OCI-LY1 (cell line): Measurements from ENCODE around the gene CHRM2.

Experiments
- H2AFZ ChIP-seq: fragments of 200-600 bp; sonication (generic), shearing (Covaris generic); 2 replicates; pipeline ENCODE4 v1.6.0; 2014; ENCODE audit warnings: antibody characterized with exemption, mild to moderate bottlenecking, low read length
- H3F3A ChIP-seq: fragments of 200-600 bp; sonication (generic), shearing (Covaris generic); 2 replicates; pipeline ENCODE4 v1.6.0; 2014; ENCODE audit warnings: mild to moderate bottlenecking, antibody characterized with exemption, low read length, moderate library complexity; ENCODE audit not compliant: insufficient read depth
- H3K27ac ChIP-seq: fragments of 200-600 bp; sonication (generic); 2 replicates; pipeline ENCODE4 v1.5.1; 2014; ENCODE audit warnings: low read length, mixed run types, mild to moderate bottlenecking, low read depth; ENCODE audit not compliant: poor library complexity, severe bottlenecking
- H3K27me3 ChIP-seq: fragments of 200-600 bp; sonication (generic); 2 replicates; pipeline ENCODE4 v1.6.0; 2014; ENCODE audit warnings: antibody characterized with exemption, mild to moderate bottlenecking, low read length, moderate library complexity; ENCODE audit not compliant: insufficient read depth
- H3K36me3 ChIP-seq: fragments of 200-600 bp; sonication (generic); 2 replicates; pipeline ENCODE4 v1.6.1; 2014; ENCODE audit warnings: mild to moderate bottlenecking, antibody characterized with exemption, low read length, moderate library complexity, mixed read lengths; ENCODE audit not compliant: insufficient read depth
- H3K4me1 ChIP-seq: fragments of 200-600 bp; sonication (generic); 2 replicates; pipeline ENCODE4 v1.5.1; 2014; ENCODE audit warnings: mild to moderate bottlenecking, low read length, moderate library complexity; ENCODE audit not compliant: insufficient read depth, severe bottlenecking
- H3K4me2 ChIP-seq: fragments of 200-600 bp; sonication (generic), shearing (Covaris generic); 2 replicates; pipeline ENCODE4 v1.6.1; 2014; ENCODE audit warnings: low read length
- H3K4me3 ChIP-seq: fragments of 200-600 bp; sonication (generic); 2 replicates; pipeline ENCODE4 v1.5.1; 2014; ENCODE audit warnings: low read length, low read depth, mild to moderate bottlenecking, mixed read lengths; ENCODE audit not compliant: poor library complexity, severe bottlenecking
- H3K79me2 ChIP-seq: fragments of 200-600 bp; shearing (Covaris generic); 2 replicates; pipeline ENCODE4 v1.6.1; 2016; ENCODE audit warnings: mixed run types, low read length, mixed read lengths; ENCODE audit not compliant: insufficient read depth
- H3K9ac ChIP-seq: fragments of 200-600 bp; sonication (generic), shearing (Covaris generic); 2 replicates; pipeline ENCODE4 v1.6.1; 2014; ENCODE audit warnings: mild to moderate bottlenecking, low read length, mixed read lengths
- H3K9me2 ChIP-seq: fragments of 200-600 bp; sonication (generic), shearing (Covaris generic); 2 replicates; pipeline ENCODE4 v1.6.1; 2014; ENCODE audit warnings: low read depth, mild to moderate bottlenecking, low read length, mixed read lengths
- H3K9me3 ChIP-seq: fragments of 200-600 bp; shearing (Covaris generic); 2 replicates; pipeline ENCODE4 v1.6.1; 2014; ENCODE audit warnings: low read length, mixed read lengths
- H4K20me1 ChIP-seq: fragments of 200-600 bp; sonication (generic), shearing (Covaris generic); 2 replicates; pipeline ENCODE4 v1.6.0; 2016; ENCODE audit warnings: mild to moderate bottlenecking, low read length; ENCODE audit not compliant: insufficient read depth
- EZH2 ChIP-seq: fragments of 200-600 bp; sonication (generic), shearing (Covaris generic); IDR thresholded peaks from 2 replicates; pipeline ENCODE4 v1.8.0; 2017; ENCODE audit warnings: borderline replicate concordance, mixed run types, mild to moderate bottlenecking, antibody characterized with exemption, low read length, moderate library complexity, mixed read lengths
- TF ChIP-seq, protein P1 (sequence below): fragments of 200-600 bp; sonication (generic), shearing (Covaris generic); IDR thresholded peaks from 2 replicates; pipeline ENCODE4 v1.5.1; 2017; ENCODE audit warnings: mild to moderate bottlenecking, antibody characterized with exemption, low read length, moderate library complexity, mixed read lengths

Gene CHRM2

GRCh38 chr7:137045573-137045972 is 177.1 kb downstream of the CHRM2 start:
- H3K4me3 ChIP-seq, result no peak overlapping the region
- H3K9me3 ChIP-seq, result no peaks in the 10 kb centered on the region
- H3K4me1 ChIP-seq, result no peaks in the 10 kb centered on the region
- no peaks in the 10 kb centered on the region for H3F3A ChIP-seq
- H4K20me1 ChIP-seq, result no peaks in the 10 kb centered on the region
- H3K27ac ChIP-seq, result no peak overlapping the region
- H3K4me2 ChIP-seq, result no peak overlapping the region
- H2AFZ ChIP-seq, result no peak overlapping the region
- H3K36me3 ChIP-seq, result no peaks in the 10 kb centered on the region
- H3K9ac ChIP-seq, result no peak overlapping the region
- 0 out of 2 replicates have a peak, but pooled peaks cover 3% of the 10 kb centered on the region for H3K9me2 ChIP-seq
- no peaks in the 10 kb centered on the region for H3K79me2 ChIP-seq
- TF ChIP-seq EZH2, result no peak
- TF ChIP-seq, protein P1, sequence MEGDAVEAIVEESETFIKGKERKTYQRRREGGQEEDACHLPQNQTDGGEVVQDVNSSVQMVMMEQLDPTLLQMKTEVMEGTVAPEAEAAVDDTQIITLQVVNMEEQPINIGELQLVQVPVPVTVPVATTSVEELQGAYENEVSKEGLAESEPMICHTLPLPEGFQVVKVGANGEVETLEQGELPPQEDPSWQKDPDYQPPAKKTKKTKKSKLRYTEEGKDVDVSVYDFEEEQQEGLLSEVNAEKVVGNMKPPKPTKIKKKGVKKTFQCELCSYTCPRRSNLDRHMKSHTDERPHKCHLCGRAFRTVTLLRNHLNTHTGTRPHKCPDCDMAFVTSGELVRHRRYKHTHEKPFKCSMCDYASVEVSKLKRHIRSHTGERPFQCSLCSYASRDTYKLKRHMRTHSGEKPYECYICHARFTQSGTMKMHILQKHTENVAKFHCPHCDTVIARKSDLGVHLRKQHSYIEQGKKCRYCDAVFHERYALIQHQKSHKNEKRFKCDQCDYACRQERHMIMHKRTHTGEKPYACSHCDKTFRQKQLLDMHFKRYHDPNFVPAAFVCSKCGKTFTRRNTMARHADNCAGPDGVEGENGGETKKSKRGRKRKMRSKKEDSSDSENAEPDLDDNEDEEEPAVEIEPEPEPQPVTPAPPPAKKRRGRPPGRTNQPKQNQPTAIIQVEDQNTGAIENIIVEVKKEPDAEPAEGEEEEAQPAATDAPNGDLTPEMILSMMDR, result no peak
- H3K27me3 ChIP-seq, result no peaks in the 10 kb centered on the region

DNA sequence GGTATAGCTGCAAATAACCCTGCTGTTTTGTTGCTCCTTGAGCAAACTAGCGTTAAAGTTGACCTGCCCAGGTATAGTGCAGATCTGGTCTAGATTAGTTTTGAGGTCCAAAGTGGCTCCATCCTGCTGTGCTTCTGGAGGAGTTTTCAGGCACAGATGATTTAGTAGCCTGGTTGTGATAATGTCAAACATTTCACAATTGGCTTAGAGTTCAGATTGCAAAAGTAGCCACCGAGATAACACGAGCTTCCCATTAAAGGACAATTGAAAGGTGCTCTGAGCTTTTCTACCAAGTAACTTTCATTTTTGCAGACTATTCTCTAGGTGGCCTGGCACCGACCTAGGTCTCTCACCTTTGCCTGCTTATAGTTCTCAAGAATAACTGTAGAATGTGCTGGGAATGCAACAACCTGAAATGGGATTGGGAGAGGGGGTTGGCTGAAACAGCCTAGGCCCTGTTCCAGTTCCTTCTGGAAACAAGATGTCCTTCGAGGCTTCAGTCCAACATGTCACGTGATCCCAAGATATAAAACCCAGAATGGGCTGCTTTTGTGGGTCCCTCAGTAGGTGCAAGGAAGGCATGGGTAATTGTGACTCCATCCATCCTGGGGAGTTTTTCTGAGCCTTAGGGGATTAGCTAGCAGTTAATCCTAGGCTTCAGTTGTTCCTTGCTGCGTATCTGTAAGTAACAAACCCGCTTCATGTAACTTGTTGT is 201.0 kb downstream of the CHRM2 start:
- H3K4me2 ChIP-seq, result no peak overlapping the region
- H3K79me2 ChIP-seq, result no peaks in the 10 kb centered on the region; the same call in 1 of the 2 replicates
- no peak overlapping the region for H2AFZ ChIP-seq

More for the DNA sequence above, 201.0 kb downstream of the CHRM2 start:
- H4K20me1 ChIP-seq, result no peaks in the 10 kb centered on the region
- no peaks in the 10 kb centered on the region for H3K27me3 ChIP-seq
- no peak overlapping the region for H3K9ac ChIP-seq
- no peak overlapping the region for H3K4me3 ChIP-seq
- TF ChIP-seq EZH2, result no peak
- TF ChIP-seq, protein P1, result no peak
- H3K27ac ChIP-seq, result no peak overlapping the region
- no peaks in the 10 kb centered on the region for H3K36me3 ChIP-seq
- H3K9me2 ChIP-seq, result no peaks in the 10 kb centered on the region
- H3K4me1 ChIP-seq, result no peaks in the 10 kb centered on the region
- H3F3A ChIP-seq, result no peaks in the 10 kb centered on the region
- no peaks in the 10 kb centered on the region for H3K9me3 ChIP-seq
